HG02759 (cell line): Measurements from ENCODE around the gene CD79A.

Experiments
- ATAC-seq: cut with Tn5 transposase; IDR thresholded peaks from one replicate; pipeline ENCODE4 v1.9.1; 2021; ENCODE audit warnings: mild to moderate bottlenecking, moderate library complexity; ENCODE audit not compliant: unreplicated experiment

CD79A gene

DNA sequence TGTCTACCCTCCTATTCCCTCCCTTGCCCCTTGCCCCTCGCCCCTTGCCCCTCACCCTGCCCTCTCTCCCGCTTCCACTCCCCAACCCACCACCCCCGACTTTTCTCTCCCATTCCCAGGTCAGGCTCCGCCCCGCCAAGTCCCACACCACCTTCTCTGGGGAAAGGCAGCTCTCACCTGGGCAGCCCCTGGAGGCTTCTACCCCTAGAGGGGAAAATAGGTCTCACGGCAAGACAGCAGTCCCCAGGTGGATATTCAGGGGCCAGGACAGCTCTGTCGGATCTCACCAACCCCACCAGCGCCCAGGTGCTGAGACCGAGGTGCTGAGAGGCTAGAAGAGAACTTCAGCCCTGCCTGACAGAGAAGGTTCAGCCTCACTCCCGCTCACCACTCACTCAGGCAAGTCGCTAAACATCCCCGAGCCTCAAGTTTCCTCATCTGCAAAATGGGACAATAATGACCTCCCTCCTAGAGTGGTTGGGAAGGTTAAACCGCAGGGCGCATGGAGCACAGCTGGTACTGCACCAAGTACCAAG is 52.5 kb downstream of the CD79A start:
- ATAC-seq = no peak

DNA sequence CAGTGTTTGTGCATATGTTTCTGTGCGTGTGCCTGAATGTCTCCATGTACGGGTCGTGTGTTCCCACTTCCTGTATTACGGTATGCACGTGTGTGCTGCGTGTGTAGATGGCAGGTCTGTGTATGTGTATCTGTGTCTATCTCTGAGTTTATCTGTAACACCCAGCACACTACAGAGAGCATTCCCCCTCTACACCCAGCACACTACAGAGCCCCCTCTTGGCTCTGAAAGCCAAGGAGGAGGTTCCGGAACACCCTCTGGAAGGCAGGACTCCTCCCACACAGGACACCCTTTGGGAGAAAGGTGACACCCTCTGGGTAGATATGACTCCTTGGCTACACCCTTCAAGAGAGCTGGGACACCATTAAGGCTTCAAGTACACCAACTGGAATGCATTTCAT is 53.2 kb downstream of the CD79A start:
- no peak for ATAC-seq
